Endometrial microvascular endothelial cells (primary cell): ENCODE measurements around the gene ORC4. TPM values are rescaled to one million over a fixed set of nuclear protein-coding genes. Genes with fewer than 3 reads are reported as not detected.
"Not testable (repeated sequence)": the region's sequence is repeated elsewhere in the genome, so short reads cannot be mapped to it uniquely, and the experiment has no call there.

Source experiments
- in situ Hi-C: cut with HindIII; loops from 2 replicates; pipeline ENCODE4 v1.10.0; 2017; ENCODE audit warnings: low sequenced_read_pairs, low pct_unique_long_range_greater_than_20kb; ENCODE audit errors: inconsistent ontology term
- total RNA-seq: library from RNA; depleted of rRNA; stranded (reverse); fragments of >200 nt; gene quantifications from one replicate; pipeline ENCODE4 v1.2.3, GENCODE V29; 2015; ENCODE audit errors: inconsistent ontology term

ORC4 gene
- total RNA-seq, 1 donor from 2014 or later, result 64.9 TPM

GRCh38 chr2:148021886-148022285 lies 1.3 kb upstream of the ORC4 start:
- in situ Hi-C loops, result no loop called here

- in situ Hi-C loops, result no loop called here
These were observed 723 bp upstream of the ORC4 start, which contains the start of gene MBD5 for GRCh38 chr2:148021059-148021861. TSS of gene MBD5 (plus strand) at chr2:148021091.

DNA sequence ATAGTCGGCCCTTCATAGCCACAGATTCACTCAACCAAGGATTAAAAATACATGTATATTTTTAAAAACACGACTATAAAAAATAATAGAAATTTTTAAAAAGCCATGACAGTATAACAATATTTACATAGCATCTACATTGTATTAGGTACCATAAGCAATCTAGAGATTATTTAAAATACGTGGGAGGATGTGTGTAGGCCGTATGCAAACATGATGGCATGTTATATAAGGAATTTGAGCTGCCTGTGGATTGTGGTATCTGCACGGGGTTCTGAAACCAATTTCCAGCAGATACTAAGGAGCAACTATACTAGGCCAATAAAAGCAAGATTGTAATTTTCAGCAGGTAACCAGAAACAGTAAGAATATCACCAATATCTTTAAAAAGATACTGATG lies 5.9 kb downstream of the ORC4 start:
- in situ Hi-C loops, result no loop called here

DNA sequence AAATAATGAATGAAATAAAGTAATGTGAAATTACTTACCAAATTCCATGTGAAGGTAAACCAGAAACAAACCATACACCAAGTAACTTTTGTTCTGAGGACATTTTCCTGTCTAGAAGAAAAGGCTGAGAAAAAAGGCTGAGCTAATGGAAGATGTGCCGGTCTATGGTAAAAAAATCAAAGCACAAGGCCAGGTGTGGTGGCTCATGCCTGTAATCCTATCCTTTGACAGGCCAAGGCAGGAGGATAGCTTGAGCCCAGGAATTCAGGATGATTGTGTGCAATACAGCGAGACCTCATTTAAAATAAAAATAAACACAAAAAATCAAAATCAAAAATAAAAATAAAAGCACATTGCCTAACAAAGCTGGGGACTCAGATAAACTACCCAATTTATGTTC lies 6.7 kb downstream of the ORC4 start:
- in situ Hi-C loops, result no loop called here

- in situ Hi-C loops, result not testable (repeated sequence)
These were observed 12.1 kb downstream of the ORC4 start for GRCh38 chr2:148008411-148008810.

DNA sequence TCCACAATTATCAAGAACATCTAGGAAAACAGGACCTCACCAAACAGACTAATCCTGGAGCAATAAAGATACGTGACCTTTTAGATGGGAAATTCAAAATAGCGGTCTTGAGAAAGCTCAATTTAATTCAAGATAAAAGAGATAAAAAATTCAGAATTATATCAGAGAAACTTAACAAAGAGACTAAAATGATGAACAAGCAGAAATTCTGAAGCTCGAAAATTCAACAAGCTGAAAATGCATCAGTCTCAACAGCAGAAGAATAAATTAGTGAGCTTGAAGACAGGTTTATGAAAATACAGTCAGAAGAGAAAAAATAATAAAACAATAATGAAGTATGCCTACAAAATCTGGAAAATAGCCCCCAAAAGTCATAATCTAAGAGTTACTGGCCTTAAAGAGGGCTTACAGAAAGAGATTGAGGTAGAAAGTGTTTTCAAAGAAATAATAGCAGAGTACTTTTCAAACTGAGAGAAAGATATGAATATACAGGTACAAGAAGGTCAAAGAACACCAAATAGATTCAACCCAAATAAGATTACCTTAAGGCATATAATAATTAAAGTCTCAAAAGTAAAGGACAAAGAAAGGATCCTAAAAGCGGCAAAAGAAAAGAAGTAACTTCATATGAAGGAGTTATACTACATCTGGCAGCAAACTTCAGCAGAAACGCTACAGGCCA lies 13.2 kb downstream of the ORC4 start:
- in situ Hi-C loops, result no loop called here

GRCh38 chr2:148006249-148007007 lies 14.1 kb downstream of the ORC4 start:
- in situ Hi-C loops, result no loop called here

DNA sequence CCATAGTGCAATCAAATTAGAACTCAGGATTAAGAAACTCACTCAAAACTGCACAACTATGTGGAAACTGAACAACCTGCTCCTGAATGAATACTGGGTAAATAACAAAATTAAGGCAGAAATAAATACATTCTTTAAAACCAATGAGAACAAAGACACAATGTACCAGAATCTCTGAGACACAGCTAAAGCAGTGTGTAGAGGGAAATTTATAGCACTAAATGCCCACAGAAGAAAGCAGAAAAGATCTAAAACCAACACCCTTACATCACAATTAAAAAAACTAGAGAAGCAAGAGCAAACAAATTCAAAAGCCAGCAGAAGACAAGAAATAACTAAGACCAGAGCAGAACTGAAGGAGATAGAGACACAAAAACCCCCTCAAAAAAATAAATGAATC lies 18.1 kb downstream of the ORC4 start:
- in situ Hi-C loops, result not testable (repeated sequence)

GRCh38 chr2:148000095-148000494 lies 20.4 kb downstream of the ORC4 start:
- in situ Hi-C loops, result no loop called here

- in situ Hi-C loops, result no loop called here
These were observed 21.4 kb downstream of the ORC4 start for GRCh38 chr2:147999126-147999525.

- in situ Hi-C loops, result no loop called here
These were observed 22.3 kb downstream of the ORC4 start for GRCh38 chr2:147998203-147998602.

- in situ Hi-C loops, result no loop called here
These were observed 23.7 kb downstream of the ORC4 start for GRCh38 chr2:147996828-147997227.

DNA sequence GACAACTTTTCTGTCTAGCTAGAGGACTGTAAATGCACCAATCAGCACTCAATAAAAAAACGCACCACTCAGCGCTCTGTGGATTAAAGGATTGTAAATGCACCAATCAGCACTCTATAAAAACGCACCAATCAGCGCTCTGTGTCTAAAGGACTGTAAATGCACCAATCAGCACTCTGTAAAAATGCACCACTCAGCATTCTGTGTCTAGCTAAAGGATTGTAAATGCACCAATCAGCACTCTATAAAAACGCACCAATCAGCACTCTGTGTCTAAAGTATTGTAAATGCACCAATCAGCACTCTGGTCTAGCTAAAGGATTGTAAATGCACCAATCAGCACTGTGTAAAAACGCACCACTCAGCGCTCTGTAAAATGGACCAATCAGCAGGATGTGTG lies 25.6 kb downstream of the ORC4 start:
- in situ Hi-C loops, result not testable (repeated sequence)

GRCh38 chr2:147989809-147990403 lies 30.6 kb downstream of the ORC4 start:
- in situ Hi-C loops, result no loop called here

GRCh38 chr2:147989102-147989501 lies 31.4 kb downstream of the ORC4 start:
- in situ Hi-C loops, result no loop called here

- in situ Hi-C loops, result no loop called here
These were observed 39.5 kb downstream of the ORC4 start for GRCh38 chr2:147980940-147981528.

- in situ Hi-C loops, result no loop called here
These were observed 42.9 kb downstream of the ORC4 start for GRCh38 chr2:147977679-147978078.

DNA sequence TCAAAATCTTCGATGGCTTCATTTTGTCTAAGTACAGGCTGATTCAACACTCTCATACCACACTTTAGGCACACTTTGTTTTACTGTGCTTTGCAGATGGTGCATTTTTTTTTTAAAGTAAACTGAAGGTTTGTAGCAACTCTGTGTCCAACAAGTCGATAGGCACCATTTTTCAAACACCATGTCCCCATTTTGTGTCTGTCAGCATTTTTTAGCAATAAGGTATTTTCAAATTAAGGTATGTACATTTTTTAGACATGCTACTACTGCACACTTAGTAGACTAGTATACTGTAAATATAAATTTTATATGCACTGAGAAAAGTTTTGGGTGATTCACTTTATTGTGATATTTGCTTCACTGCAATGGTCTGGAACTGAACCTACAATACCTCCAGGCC lies 44.4 kb downstream of the ORC4 start:
- in situ Hi-C loops, result no loop called here

DNA sequence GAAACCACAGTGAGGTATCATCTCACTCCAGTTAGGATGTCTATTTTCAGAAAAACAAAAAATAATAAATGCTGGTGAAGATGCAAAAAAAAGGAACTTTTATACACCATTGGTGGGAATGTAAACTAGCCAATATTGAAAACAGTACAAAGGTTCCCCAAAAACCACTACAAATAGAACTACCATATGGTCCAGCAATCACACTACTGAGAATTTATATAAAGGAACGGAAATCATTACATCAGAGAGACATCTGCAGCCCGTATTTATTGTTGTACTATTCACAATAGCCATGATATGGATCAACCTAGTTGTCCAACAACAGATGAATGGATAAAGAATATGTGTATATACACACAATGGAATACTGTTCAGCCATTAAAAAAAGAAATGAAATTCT lies 52.0 kb downstream of the ORC4 start:
- in situ Hi-C loops, result no loop called here
